ENCODE measurements around the gene THUMPD3.

GRCh38 chr3:9349321-9350117, 13.3 kb upstream of the THUMPD3 start:
- TF ChIP-seq NR2C2 (CRISPR knock-in tag; IDR thresholded peaks at IDR 0.05; ENCODE audit: borderline replicate concordance) (no peak), HNF4A (CRISPR knock-in tag; IDR thresholded peaks at IDR 0.05) (no peak), PCBP1 (IDR thresholded peaks at IDR 0.05; ENCODE audit: borderline replicate concordance, low read depth, low read length) (no peak), NFE2L2 (IDR thresholded peaks at IDR 0.05; ENCODE audit: low read length) (no peak), NONO (IDR thresholded peaks at IDR 0.05) (no peak), NONO (CRISPR knock-in tag; conservative IDR thresholded peaks at IDR 0.05) (no peak), EZH2 (conservative IDR thresholded peaks at IDR 0.05; ENCODE audit: low read depth, low read length) (no peak), MAFK (conservative IDR thresholded peaks at IDR 0.05 in 1 of 2, IDR thresholded peaks at IDR 0.05 in 1 of 2; ENCODE audit: low read length in 2 of 2) (no peak), ZNF512B (CRISPR knock-in tag; IDR thresholded peaks at IDR 0.05; ENCODE audit: borderline replicate concordance) (no peak), ZSCAN12 (CRISPR knock-in tag; IDR thresholded peaks at IDR 0.05) (no peak), CC2D1A (CRISPR knock-in tag; IDR thresholded peaks at IDR 0.05) (no peak)

Data from HepG2 (cell line).